H9 (cell line): ENCODE measurements around the gene MRO. TPM values are rescaled to one million over a fixed set of nuclear protein-coding genes. Genes with fewer than 3 reads are reported as not detected.

Experiments used
- DNase-seq: peaks from one replicate; pipeline ENCODE4 v3.0.0-alpha.2; 2017
- H2AFZ ChIP-seq: one replicate; pipeline ENCODE4 v1.6.1; 2013; ENCODE audit warnings: mild to moderate bottlenecking, low read length, control low read depth, moderate library complexity
- H2AK5ac ChIP-seq: 2 replicates; pipeline ENCODE4 v1.6.1; 2013; ENCODE audit warnings: low read length, control low read depth, mixed read lengths; ENCODE audit not compliant: insufficient read length
- H2BK120ac ChIP-seq: one replicate; pipeline ENCODE4 v1.6.1; 2013; ENCODE audit warnings: low read depth, mild to moderate bottlenecking, low read length, control low read depth, inconsistent platforms; ENCODE audit not compliant: poor library complexity, severe bottlenecking
- H2BK12ac ChIP-seq: 2 replicates; pipeline ENCODE4 v1.6.1; 2013; ENCODE audit warnings: low read length, control low read depth, mixed read lengths, low read depth; ENCODE audit not compliant: insufficient read length
- H2BK15ac ChIP-seq: 2 replicates; pipeline ENCODE4 v1.6.1; 2013; ENCODE audit warnings: low read depth, low read length, control low read depth
- H2BK20ac ChIP-seq: one replicate; pipeline ENCODE4 v1.6.1; 2013; ENCODE audit warnings: low read depth, mild to moderate bottlenecking, low read length, control low read depth, inconsistent platforms; ENCODE audit not compliant: poor library complexity, severe bottlenecking
- H2BK5ac ChIP-seq: 2 replicates; pipeline ENCODE4 v1.6.1; 2013; ENCODE audit warnings: low read length, control low read depth, mixed read lengths; ENCODE audit not compliant: insufficient read length
- H3K14ac ChIP-seq: 2 replicates; pipeline ENCODE4 v1.6.1; 2013; ENCODE audit warnings: low read length, control low read depth; ENCODE audit not compliant: insufficient read depth
- H3K18ac ChIP-seq: 2 replicates; pipeline ENCODE4 v1.6.1; 2013; ENCODE audit warnings: low read depth, mild to moderate bottlenecking, mixed read lengths, low read length, control low read depth; ENCODE audit not compliant: insufficient read length
- H3K23ac ChIP-seq: 2 replicates; pipeline ENCODE4 v1.6.1; 2013; ENCODE audit warnings: low read length, control low read depth, mixed read lengths, low read depth; ENCODE audit not compliant: insufficient read length
- H3K23me2 ChIP-seq: 2 replicates; pipeline ENCODE4 v1.6.1; 2013; ENCODE audit warnings: low read depth, mild to moderate bottlenecking, mixed read lengths, low read length, control low read depth; ENCODE audit not compliant: insufficient read length, poor library complexity, severe bottlenecking
- H3K27ac ChIP-seq: 2 replicates; pipeline ENCODE4 v1.5.1; 2013; ENCODE audit warnings: low read length, control low read depth, mixed read lengths, low read depth; ENCODE audit not compliant: insufficient read length
- H3K27me3 ChIP-seq: 2 replicates; pipeline ENCODE4 v1.6.1; 2013; ENCODE audit warnings: low read length, control low read depth, inconsistent platforms; ENCODE audit not compliant: insufficient read depth
- H3K4ac ChIP-seq: 2 replicates; pipeline ENCODE4 v1.6.1; 2013; ENCODE audit warnings: low read depth, mild to moderate bottlenecking, control low read depth, inconsistent platforms, low read length, moderate library complexity
- H3K4me1 ChIP-seq: 2 replicates; pipeline ENCODE4 v1.6.1; 2013; ENCODE audit warnings: low read length, control low read depth, inconsistent platforms; ENCODE audit not compliant: insufficient read depth
- H3K4me2 ChIP-seq: 2 replicates; pipeline ENCODE4 v1.6.1; 2013; ENCODE audit warnings: low read length, control low read depth, mixed read lengths; ENCODE audit not compliant: insufficient read length, insufficient read depth
- H3K56ac ChIP-seq: 2 replicates; pipeline ENCODE4 v1.6.1; 2013; ENCODE audit warnings: low read depth, mild to moderate bottlenecking, mixed read lengths, low read length, control low read depth; ENCODE audit not compliant: insufficient read length
- H3K79me1 ChIP-seq: 2 replicates; pipeline ENCODE4 v1.6.1; 2013; ENCODE audit warnings: low read depth, mild to moderate bottlenecking, moderate library complexity, low read length, control low read depth, inconsistent platforms; ENCODE audit not compliant: insufficient read depth, poor library complexity, severe bottlenecking
- H3K79me2 ChIP-seq: 2 replicates; pipeline ENCODE4 v1.6.1; 2013; ENCODE audit warnings: low read length, control low read depth, inconsistent platforms; ENCODE audit not compliant: insufficient read depth
- H3K9ac ChIP-seq: 2 replicates; pipeline ENCODE4 v1.6.1; 2013; ENCODE audit warnings: low read length, control low read depth, mixed read lengths; ENCODE audit not compliant: insufficient read length; ENCODE audit errors: extremely low read depth
- H3K9me3 ChIP-seq: one replicate; pipeline ENCODE4 v1.6.1; 2013; ENCODE audit warnings: low read depth, low read length, inconsistent platforms; ENCODE audit not compliant: control insufficient read depth
- H3T11ph ChIP-seq: one replicate; pipeline ENCODE4 v1.6.1; 2013; ENCODE audit warnings: mild to moderate bottlenecking, low read length, control low read depth, inconsistent platforms
- H4K20me1 ChIP-seq: one replicate; pipeline ENCODE4 v1.6.1; 2013; ENCODE audit not compliant: control insufficient read depth, insufficient read length, insufficient read depth
- H4K5ac ChIP-seq: 2 replicates; pipeline ENCODE4 v1.6.1; 2013; ENCODE audit warnings: low read depth, mild to moderate bottlenecking, mixed read lengths, low read length, control low read depth; ENCODE audit not compliant: insufficient read length
- H4K8ac ChIP-seq: replicated peaks from 2 replicates; pipeline ENCODE4 v1.6.1; 2013; ENCODE audit warnings: low read length, control low read depth, mixed read lengths, low read depth; ENCODE audit not compliant: insufficient read length
- H4K91ac ChIP-seq: 2 replicates; pipeline ENCODE4 v1.6.1; 2013; ENCODE audit warnings: low read depth, mild to moderate bottlenecking, moderate library complexity, mixed read lengths, low read length, control low read depth; ENCODE audit not compliant: insufficient read length
- H3K27ac Mint-ChIP-seq, 3 experiments: 2 replicates in 2 of 3; 3 replicates in 1 of 3; pipeline ENCODE4 v1.8.0; 2020 to 2021; ENCODE audit warnings: mixed read lengths in 3 of 3, mild to moderate bottlenecking in 1 of 3, moderate library complexity in 1 of 3
- H3K27me3 Mint-ChIP-seq: 2 replicates; pipeline ENCODE4 v1.8.0; 2021; ENCODE audit warnings: low read depth, mild to moderate bottlenecking, moderate library complexity, mixed read lengths
- H3K36me3 Mint-ChIP-seq, 3 experiments: 2 replicates in 2 of 3; 3 replicates in 1 of 3; pipeline ENCODE4 v1.8.0; 2020 to 2021; ENCODE audit warnings: low read depth in 3 of 3, mixed read lengths in 3 of 3; ENCODE audit not compliant: insufficient read depth in 1 of 3
- H3K4me1 Mint-ChIP-seq, 2 experiments: 2 replicates each; pipeline ENCODE4 v1.8.0; 2020; ENCODE audit warnings: mixed read lengths in 2 of 2
- H3K4me3 Mint-ChIP-seq, 2 experiments: 2 replicates in 1 of 2; 3 replicates in 1 of 2; pipeline ENCODE4 v1.8.0; 2020 to 2021; ENCODE audit warnings: mild to moderate bottlenecking in 2 of 2, mixed read lengths in 2 of 2, moderate library complexity in 1 of 2
- H3K9me3 Mint-ChIP-seq, 2 experiments: 2 replicates in 1 of 2; 3 replicates in 1 of 2; pipeline ENCODE4 v1.8.0; 2020; ENCODE audit warnings: mild to moderate bottlenecking in 2 of 2, mixed read lengths in 2 of 2, moderate library complexity in 1 of 2
- CTCF ChIP-seq: fragments of 200-600 bp; sonication (generic); conservative IDR thresholded peaks from 3 replicates; pipeline ENCODE4 v1.8.0; 2021; ENCODE audit warnings: antibody characterized with exemption, mild to moderate bottlenecking
- WGBS: extraction: QIAGEN DNeasy Blood & Tissue Kit; methylation state at CpG from one replicate; pipeline ENCODE4 v1.1.7; 2013; ENCODE audit warnings: missing lambda C conversion rate, low lambda C conversion rate, mixed read lengths; ENCODE audit not compliant: insufficient read length; ENCODE audit errors: extremely low coverage; 5-methylcytosine and 5-hydroxymethylcytosine counted together
- total RNA-seq: library from RNA; stranded (reverse); gene quantifications from 2 replicates; pipeline ENCODE4 v1.2.1, GENCODE V29; 2021

MRO gene
- total RNA-seq, 1 experiment from 2014 or later, result 0.57 TPM

- H3T11ph ChIP-seq, result no peak overlapping the region
- no peak for TF ChIP-seq CTCF
- no peak overlapping the region for H3K4me2 ChIP-seq
- no peak overlapping the region for H3K27ac ChIP-seq
- no peaks in the 10 kb centered on the region for H3K9me3 ChIP-seq
- no peak overlapping the region for H4K5ac ChIP-seq
- H3K27me3 ChIP-seq, result no peaks in the 10 kb centered on the region
- DNase-seq, result no peak
- no peak overlapping the region for H3K4ac ChIP-seq
- H3K56ac ChIP-seq, result no peak overlapping the region
- no peak overlapping the region for H2BK5ac ChIP-seq
- H3K4me1 ChIP-seq, result peaks cover 8% of the 10 kb centered on the region; the same call in 1 of the 2 replicates
- H3K23me2 ChIP-seq, result no peaks in the 10 kb centered on the region
- no peaks in the 10 kb centered on the region for H4K20me1 ChIP-seq
- H3K23ac ChIP-seq, result no peak overlapping the region
- H2BK12ac ChIP-seq, result no peak overlapping the region
- H3K79me2 ChIP-seq, result no peaks in the 10 kb centered on the region
- no peaks in the 10 kb centered on the region for H3K79me1 ChIP-seq
- Mint-ChIP-seq H3K4me1 (peaks cover 36 to 38% of the 10 kb centered on the region in 2 experiments), H3K36me3 (peaks cover 5 to 12% (median 5%) of the 10 kb centered on the region in 3 experiments; a peak in 4 of 7 replicates), H3K9me3 (peaks cover 5 to 8% of the 10 kb centered on the region in 2 experiments), H3K4me3 (no peak overlapping the region), H3K27ac (no peak overlapping the region), H3K27me3 (peaks cover 13% of the 10 kb centered on the region)
- H2BK20ac ChIP-seq, result no peak overlapping the region
- no peak overlapping the region for H2AFZ ChIP-seq
- no peak overlapping the region for H3K14ac ChIP-seq
- no peak overlapping the region for H4K8ac ChIP-seq
- H3K18ac ChIP-seq, result no peak overlapping the region
- no CpG with 5 or more reads among the region's 5 CpGs for WGBS
- no peak overlapping the region for H2BK120ac ChIP-seq
- H3K9ac ChIP-seq, result no peak overlapping the region
- no peak overlapping the region for H4K91ac ChIP-seq
- no peak overlapping the region for H2AK5ac ChIP-seq
- no peak overlapping the region for H2BK15ac ChIP-seq
Observed at GRCh38 chr18:50751490-50751889, 68.3 kb downstream of the MRO start.
